Neural crest cell (in vitro differentiated cells): ENCODE measurements around the gene VSTM2L. TPM values are rescaled to one million over a fixed set of nuclear protein-coding genes. Genes with fewer than 3 reads are reported as not detected.

Experiments
- DNase-seq: peaks from one replicate; pipeline ENCODE4 v3.0.0; 2021; ENCODE audit warnings: low read depth, mixed read lengths, low spot score
- H3K27ac Mint-ChIP-seq: one replicate; pipeline ENCODE4 v1.8.0; 2021; ENCODE audit warnings: mild to moderate bottlenecking, mixed read lengths; ENCODE audit not compliant: unreplicated experiment
- H3K27me3 Mint-ChIP-seq: 2 replicates; pipeline ENCODE4 v1.8.0; 2021; ENCODE audit warnings: low read depth, mild to moderate bottlenecking, mixed read lengths
- H3K36me3 Mint-ChIP-seq: 2 replicates; pipeline ENCODE4 v1.8.0; 2021; ENCODE audit warnings: low read depth, mild to moderate bottlenecking, mixed read lengths
- H3K4me1 Mint-ChIP-seq: 2 replicates; pipeline ENCODE4 v1.8.0; 2021; ENCODE audit warnings: mixed read lengths
- H3K4me3 Mint-ChIP-seq: one replicate; pipeline ENCODE4 v1.8.0; 2021; ENCODE audit warnings: mild to moderate bottlenecking, mixed read lengths
- H3K9me3 Mint-ChIP-seq: 2 replicates; pipeline ENCODE4 v1.8.0; 2021; ENCODE audit warnings: mixed read lengths
- CTCF ChIP-seq: fragments of 200-600 bp; sonication (generic); conservative IDR thresholded peaks from 2 replicates; pipeline ENCODE4 v1.5.0; 2021; ENCODE audit warnings: antibody characterized with exemption, mild to moderate bottlenecking
- total RNA-seq: library from RNA; stranded (reverse); gene quantifications from 2 replicates; pipeline ENCODE4 v1.2.1, GENCODE V29; 2021

The VSTM2L gene
- total RNA-seq, 1 donor from 2014 or later: 9.3 TPM

GRCh38 chr20:37977338-37977737 is 74.4 kb downstream of the VSTM2L start:
- no peak overlapping the region for H3K27ac Mint-ChIP-seq
- H3K27me3 Mint-ChIP-seq: no peaks in the 10 kb centered on the region
- H3K4me3 Mint-ChIP-seq: peak overlapping the region; percentile 41
- no peak for TF ChIP-seq CTCF
- H3K9me3 Mint-ChIP-seq: no peaks in the 10 kb centered on the region
- DNase-seq: no peak
- peaks cover 4% of the 10 kb centered on the region for H3K36me3 Mint-ChIP-seq
- peaks cover 20% of the 10 kb centered on the region for H3K4me1 Mint-ChIP-seq

- H3K27me3 Mint-ChIP-seq: no peaks in the 10 kb centered on the region
- peaks cover 8% of the 10 kb centered on the region for H3K36me3 Mint-ChIP-seq
- no peak for TF ChIP-seq CTCF
- H3K4me1 Mint-ChIP-seq: peaks cover 24% of the 10 kb centered on the region
- H3K4me3 Mint-ChIP-seq: peak overlapping the region; percentile 41
- H3K27ac Mint-ChIP-seq: no peak overlapping the region
- DNase-seq: no peak
- H3K9me3 Mint-ChIP-seq: no peaks in the 10 kb centered on the region
Measured at GRCh38 chr20:37977786-37978185, 74.9 kb downstream of the VSTM2L start.

- no peak overlapping the region for H3K27ac Mint-ChIP-seq
- peaks cover 34% of the 10 kb centered on the region for H3K4me1 Mint-ChIP-seq
- H3K36me3 Mint-ChIP-seq: peaks cover 10% of the 10 kb centered on the region
- H3K27me3 Mint-ChIP-seq: no peaks in the 10 kb centered on the region
- no peaks in the 10 kb centered on the region for H3K9me3 Mint-ChIP-seq
- DNase-seq: no peak
- no peak for TF ChIP-seq CTCF
- H3K4me3 Mint-ChIP-seq: no peak overlapping the region
Measured at GRCh38 chr20:37979021-37979985, 76.4 kb downstream of the VSTM2L start.

GRCh38 chr20:37980383-37980782 is 77.5 kb downstream of the VSTM2L start:
- H3K27me3 Mint-ChIP-seq: no peaks in the 10 kb centered on the region
- peaks cover 10% of the 10 kb centered on the region for H3K36me3 Mint-ChIP-seq
- DNase-seq: no peak
- no peak overlapping the region for H3K4me3 Mint-ChIP-seq
- TF ChIP-seq CTCF: no peak
- peaks cover 43% of the 10 kb centered on the region for H3K4me1 Mint-ChIP-seq
- H3K9me3 Mint-ChIP-seq: no peaks in the 10 kb centered on the region
- no peak overlapping the region for H3K27ac Mint-ChIP-seq

GRCh38 chr20:37980876-37981275 is 77.9 kb downstream of the VSTM2L start:
- peaks cover 43% of the 10 kb centered on the region for H3K4me1 Mint-ChIP-seq
- H3K36me3 Mint-ChIP-seq: peaks cover 10% of the 10 kb centered on the region
- H3K4me3 Mint-ChIP-seq: no peak overlapping the region
- TF ChIP-seq CTCF: no peak
- DNase-seq: no peak
- H3K27ac Mint-ChIP-seq: no peak overlapping the region
- no peaks in the 10 kb centered on the region for H3K9me3 Mint-ChIP-seq
- no peaks in the 10 kb centered on the region for H3K27me3 Mint-ChIP-seq
